Measurements from ENCODE around the gene SPTB.

Gene SPTB

DNA sequence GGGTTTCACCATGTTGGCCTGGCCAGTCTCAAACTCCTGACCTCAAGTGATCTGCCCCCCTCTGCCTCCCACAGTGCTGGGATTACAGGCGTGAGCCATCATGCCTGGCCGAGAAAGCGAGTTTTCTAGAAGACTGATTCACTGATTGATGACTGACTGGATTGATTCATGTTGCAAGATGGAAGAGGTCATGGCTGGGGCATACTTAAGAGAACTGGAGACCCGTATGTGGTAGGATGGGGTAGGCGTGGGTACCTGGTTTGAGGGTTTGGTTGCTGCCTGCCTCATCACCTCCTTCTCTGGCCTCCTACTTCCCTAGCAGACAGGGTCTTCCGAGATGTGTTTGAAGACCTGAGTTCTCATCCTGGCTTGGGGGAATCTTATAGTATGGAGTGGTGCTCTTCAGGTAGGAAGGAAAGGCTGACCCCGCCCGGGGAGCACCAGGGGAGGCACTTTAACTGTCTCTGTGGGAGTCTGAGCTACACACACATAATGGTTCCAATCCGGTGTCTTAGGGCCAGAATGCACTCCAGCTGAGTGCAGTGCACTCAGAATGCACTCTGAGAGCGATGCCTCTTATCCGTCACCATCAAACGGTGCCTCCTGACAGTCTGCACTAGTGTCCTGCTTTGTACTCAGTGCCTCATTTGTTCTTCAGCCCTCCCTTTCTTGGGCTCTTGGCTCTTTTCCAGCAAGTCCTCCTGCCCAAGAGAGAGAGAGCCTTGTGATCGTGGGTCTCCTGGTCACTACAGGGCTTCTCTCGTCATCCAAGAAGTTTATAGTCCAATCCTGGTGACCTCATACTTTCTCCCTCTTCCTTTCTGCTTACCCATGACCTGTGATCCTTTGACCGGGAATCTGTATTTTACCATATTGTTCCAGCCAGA, 155.8 kb downstream of the SPTB start:
- peak; percentile 45 for DNase-seq

DNA sequence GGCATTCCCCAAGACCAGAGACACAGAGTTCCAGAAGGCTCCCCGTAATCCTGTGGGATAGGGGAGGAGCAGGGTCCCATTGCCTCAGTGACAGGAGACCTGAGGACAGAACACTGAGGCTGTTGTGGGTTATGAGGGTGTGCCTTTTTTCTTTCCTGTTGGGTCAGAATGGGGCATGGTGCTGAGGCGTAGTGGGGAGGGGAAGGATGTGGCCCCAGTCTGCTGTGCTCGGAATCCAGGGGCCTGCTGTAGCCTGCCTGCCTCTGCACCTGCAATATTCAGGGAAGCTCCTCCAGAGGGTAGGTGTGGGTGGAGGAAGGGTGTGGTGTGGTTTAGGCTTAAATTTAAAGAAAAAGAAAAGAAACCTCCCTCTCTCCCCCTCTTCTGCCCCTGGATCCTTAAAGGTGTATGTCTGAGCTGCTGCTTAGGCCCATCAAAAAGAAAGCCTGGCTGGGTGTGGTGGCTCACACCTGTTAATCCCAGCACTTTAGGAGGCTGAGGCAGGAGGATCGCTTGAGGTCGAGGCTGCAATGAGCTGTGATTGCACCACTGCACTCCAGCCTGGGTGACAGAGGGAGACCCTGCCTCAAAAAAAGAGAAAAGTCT, 156.8 kb downstream of the SPTB start:
- peak; percentile 58 for DNase-seq

DNA sequence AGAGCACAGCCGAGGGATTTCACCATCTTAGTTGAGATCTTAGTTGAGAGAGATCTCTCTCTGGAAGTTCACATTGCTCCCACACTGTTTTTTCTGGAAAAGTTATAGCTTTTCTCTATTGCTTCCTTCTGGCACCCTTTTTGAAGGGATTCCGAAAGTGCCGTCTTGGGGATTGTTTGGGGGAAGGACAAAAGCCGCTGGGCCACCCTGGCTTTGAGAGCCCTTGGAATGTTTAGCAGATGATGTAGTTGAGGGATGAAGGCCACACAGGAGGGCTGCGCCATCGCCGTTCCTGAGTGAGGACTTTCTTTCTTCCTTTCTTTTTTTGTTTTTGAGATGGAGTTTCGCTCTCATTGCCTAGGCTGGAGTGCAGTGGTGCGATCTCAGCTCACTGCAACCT, 157.8 kb downstream of the SPTB start:
- no peak for DNase-seq

DNA sequence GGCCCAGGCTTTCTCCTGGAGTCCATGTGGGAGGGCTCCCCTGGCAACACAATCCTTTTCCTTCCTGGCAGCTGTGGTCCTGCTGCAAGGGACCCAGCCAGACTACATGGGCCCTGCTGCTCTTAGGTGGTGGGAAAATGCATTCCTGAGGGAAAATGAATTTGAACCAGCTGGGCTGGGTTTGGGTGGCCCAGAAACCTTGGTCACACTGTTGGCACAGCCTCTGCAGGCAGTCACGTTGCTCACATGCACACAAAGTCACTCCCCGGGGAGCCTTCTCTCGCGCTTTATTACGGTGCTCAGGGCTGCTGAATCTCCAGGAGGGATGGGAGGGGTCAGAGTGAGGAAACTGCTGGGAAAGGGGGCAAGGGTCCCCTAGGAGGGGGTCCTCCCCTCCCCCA, 158.3 kb downstream of the SPTB start:
- no peak for DNase-seq

DNA sequence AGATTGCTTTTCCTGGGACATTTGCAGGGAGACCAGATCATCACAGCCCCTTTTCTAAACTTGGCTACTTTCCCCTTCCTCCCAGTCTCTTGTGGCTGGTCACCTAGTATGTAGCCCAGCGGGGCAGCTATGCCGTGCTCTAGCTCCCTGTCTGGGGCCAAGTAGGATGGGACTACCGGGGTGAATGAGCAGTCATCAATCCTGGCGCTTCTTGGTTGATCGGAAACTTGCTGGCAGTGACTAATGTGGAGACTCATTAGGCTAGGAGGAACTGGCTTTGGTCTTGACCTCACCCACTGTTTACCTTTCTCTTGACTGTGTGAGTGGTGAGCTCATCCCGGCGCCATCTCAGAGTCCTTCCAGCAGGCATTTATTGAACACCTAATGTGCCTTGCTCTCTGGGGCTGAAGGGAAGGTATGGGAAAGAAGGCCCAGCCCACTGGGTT, 159.6 kb downstream of the SPTB start:
- DNase-seq, result no peak

DNA sequence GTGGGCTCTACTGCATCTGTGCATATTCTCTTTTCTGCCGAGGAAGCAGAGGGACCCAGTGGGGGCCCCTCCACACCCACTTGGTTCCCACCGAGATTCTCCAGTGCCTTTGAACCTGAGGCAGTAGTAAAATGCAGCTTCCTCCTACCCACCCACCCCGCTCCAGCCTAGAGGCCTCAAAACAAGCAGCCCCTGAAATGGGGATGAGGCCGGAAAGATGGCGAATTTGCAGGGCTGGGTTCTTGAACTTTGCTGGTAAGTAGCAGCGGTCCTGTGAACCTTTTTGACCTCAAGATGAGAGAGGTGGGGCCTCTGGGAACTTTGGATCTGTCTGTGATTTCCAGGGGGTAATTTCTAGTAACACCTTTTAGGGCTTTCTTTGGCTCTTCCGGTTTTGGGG, 160.1 kb downstream of the SPTB start:
- no peak for DNase-seq

DNA sequence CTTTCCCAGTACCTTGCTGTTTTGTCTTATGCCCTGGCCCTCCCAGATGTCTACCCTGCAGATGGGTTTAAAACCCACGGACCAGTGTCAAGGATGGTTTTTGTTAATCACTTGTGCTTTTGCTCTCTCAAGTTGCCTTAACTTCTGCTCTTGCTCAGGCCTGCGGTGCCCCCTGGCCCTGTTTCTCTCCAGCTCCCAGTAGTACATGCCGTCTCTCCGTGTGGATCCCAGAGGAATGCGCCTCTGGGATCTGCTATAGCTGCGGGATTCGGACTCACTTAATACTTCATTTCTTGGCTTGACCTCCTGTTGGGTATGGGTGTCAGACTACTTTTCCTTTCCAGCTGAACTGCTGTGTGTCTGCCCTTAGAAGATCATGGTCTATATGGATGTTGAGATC, 160.9 kb downstream of the SPTB start:
- DNase-seq, result no peak

DNA sequence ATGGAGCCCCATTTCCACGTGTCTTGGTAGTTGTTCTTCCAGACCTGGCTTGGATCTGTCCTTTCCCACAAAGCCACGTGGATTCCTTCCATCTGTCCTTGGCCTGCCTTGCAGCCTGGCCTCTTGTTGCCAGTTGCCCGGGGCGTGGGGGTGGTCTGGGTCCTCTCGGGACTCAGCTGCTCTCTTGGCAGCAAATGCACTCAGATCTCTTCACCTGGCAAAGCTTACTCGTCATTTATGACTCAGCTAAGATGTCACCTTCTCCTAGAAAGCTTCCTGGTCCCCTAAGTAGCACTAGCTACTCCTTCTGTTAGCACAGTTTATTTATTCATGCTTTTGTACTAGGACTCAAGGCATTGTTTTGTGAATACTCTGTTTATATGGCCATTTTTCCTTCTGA, 161.8 kb downstream of the SPTB start:
- no peak for DNase-seq

DNA sequence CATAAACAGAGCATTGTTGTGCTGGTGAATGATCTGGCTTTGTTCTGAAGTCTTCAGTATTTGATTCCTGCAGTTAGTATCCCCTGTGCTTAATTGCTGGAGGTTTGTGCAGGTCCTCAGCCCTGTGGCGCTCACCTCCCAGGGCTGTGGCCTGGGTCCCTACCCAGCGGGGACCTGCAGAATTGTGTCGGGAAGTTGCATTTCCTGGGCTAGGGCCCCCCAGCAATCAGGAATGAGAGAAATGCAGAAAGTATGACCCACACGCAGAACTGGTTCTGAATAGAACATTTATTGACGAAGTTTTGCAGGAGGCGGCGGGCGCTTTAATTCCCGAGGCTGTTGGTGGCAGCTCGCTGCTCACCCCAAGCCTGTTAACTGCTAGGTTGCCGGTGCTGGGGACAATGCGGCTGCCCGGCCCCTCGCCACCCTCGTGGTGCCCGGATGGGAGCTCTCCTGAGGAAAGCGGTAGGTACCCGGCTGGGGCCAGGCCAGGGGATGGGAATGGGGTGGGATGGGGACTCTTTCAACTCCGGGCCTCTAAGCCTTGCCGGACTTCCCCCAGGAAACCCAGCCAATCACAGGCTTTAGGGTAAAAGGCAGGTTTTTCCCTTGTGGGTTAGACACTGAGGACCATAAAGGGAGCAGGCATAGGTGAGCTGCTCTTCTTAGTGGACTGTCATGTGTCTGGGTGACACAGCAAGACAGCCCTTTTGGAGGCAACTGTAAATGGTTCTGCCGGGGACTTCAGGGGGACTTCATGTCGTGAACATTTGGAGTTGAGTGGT, 163.9 kb downstream of the SPTB start:
- no peak for DNase-seq

DNA sequence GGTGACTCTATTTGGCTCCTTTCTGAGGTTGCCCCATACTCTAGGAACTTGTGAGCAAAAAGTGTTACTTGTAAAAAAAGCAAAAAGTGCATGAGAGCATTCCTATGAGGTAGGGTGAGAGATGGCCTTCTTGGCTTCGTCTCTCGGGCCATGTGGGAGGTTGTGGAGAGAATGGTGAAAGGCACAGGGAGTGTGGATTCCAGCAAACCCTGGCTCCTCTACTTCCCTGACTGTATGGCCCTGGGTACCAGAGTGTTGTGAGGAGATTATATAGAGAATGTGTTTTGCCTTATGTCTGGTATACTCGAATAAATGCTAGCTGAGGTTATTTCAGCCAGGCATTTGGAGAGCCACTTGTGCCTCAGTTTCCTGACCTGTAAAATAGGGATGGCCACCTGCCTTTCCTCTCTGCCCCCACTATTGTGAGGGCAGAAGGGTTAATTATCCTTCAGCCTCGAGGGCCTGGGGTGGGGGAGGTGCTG, 164.5 kb downstream of the SPTB start:
- no peak for DNase-seq

DNA sequence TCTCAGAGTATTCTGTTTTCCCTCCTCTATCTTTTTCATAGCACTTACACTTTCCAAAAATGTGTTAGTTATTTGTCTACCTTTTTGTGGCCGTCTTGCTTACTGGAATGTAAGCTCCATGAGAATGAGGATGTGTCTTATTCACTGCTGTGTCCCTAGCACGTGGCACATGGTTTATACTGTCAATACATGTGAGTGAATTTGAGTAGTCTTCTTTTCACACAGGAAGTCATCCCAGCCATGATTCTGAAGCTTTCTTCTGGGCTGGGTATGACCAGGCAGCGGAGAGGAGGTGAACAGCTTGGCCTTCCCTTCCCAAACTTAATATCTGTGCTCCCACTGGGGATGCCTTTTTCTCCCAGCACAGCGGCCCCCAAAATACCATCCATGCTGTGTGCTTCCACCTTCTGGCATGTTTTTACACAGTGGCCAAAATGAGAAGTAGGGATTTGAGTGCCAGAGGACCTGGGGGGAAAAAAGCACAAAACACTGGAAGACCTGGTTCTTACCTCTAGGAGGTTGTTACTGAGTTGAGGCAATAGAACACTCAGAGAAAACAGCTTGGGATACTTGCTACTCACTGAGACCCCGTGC, 165.2 kb downstream of the SPTB start:
- DNase-seq, result no peak

DNA sequence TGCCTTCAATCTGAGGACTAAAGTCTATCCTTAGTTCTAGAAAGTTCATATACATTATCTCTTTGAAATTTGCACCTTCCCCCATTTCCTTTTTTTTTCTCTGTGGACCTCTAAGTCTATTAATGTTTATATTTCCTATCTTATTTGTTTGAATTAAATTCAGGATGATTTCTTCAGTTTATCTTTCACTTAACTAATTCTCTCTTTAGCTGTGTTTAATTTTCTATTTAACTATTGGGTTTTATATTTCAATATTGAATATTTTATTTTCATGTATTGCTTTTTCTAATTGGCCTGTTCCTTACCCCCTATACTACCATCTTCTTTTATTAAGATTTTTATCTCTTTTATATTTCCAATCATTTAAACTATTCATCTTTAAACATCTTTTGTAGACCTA, 166.0 kb downstream of the SPTB start:
- DNase-seq, result no peak

DNA sequence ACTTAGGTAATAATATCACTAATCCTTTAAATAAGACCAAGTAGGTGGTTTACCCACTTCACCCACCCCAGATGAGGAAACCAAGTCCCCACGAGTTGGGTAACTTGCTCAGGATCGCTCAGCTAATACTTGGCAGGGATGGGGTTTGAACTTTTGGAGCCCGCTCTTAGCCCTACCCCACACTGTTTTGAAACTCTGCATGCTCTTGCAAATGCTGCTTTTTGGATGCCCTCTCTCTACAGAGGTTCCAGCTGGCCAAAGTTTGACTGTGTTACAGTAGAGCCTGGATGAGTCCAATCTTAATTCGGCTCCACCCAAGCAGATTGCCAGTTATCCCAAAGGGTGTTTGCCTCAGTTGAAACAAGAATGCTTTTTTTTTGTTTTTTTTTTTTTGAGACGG, 168.7 kb downstream of the SPTB start:
- DNase-seq, result no peak

DNA sequence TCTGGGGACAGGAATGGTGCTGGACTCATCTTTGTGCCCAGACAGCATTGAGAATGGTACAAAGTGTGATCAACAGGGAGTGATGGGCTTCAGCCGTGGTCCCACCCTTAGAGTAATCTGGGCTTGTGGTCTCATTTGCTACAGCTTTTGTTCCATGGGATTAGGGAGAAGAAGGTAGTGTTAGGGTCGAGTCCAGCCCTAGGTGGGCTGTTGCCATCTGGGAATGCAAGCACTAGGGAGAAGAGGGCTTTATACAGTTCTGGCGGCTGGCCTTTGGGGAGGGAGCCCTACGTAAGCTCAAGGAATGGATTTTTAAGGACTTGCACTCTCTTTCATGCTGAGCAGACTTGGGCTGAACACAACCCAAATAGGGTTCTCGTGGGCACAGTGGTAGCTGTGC, 170.6 kb downstream of the SPTB start:
- DNase-seq, result no peak

DNA sequence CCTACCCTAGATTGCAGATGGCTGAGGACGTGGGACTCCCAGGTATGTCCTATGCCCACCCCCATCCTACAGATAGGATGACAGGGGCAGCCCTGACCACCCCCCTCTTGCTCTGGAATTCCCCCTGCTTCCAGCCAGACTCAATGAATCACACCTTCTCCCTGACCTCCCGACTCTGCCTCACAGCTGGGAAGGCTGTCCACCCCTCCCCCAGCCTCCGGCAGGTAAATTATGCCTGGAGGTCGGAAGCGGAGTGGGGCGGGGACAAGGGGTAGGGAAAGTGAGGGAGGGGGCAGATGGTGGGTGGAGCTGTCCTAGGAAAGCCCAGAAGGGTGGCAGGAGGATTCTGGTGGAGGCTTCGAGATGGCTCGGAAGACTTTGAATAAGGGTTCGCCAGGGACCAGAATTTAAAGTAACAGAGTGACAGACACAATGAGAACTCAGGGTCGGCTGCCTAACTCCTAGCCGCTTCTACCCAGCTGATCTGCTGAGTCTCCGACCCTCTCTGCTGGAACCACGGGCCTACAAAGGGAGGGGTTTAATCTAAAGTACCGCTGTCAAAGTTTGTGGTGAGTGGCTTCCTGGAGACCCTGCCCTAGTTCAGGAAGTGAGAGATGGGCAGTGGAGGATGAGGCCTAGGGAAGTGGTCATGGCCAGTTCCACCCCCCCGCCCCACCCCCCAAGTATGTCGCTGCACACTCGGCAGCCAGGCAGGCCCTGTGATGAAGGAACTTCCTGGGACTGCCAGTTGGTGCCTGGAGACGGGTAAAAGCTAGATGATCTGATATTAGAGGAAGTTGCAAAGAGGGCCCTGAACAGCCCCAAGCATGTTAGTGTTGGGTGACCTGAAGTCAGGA, 171.3 kb downstream of the SPTB start:
- peak; percentile 65 for DNase-seq

DNA sequence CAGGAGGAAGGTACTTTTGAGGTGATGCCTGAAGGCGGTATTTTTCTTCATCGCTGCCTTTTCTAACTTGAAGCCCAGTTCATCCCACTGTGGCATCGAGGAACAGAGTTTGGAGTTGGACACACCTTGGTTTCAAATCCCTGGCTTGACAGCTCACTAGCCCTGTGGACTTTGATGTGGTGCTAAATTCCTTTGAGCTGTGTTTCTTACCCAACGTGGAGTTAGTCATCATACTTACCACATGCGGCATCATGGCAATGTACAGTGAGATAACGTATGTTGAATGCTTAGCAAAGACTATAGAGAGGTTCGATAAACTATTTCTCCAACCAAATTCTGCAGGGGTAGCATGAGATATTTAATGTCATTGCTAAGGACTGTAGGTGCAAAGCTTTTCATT, 172.0 kb downstream of the SPTB start:
- peak; percentile 35 for DNase-seq

DNA sequence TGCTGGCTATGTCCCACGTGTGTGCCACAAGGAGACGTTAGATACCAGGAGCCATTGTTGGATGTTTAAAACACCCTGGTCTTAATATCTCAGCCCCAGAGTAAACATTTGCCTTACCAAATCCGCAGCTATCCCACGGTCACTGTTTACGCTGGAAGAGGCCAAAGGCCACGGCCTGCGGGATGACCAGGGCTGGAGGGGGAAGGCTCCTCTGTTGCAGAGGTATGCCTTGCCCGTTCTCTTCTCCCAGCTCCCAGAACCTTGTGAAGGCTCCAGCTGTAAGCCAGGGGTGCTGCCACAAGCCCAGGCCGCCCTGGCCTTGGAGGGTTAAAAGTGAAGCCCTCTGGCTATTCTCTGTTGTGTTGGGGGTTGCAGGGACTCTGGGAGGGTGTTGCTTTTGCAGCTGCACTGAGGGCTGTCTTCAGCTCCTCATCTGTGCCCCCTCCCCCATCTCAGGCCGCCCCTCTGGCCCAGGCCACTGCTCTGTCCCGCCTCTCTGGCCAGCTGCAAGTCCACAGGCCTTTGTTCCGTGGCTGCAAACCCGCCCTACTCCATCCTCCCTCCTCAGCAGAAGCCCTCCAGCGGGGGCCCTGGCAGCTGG, 173.0 kb downstream of the SPTB start:
- no peak for DNase-seq

DNA sequence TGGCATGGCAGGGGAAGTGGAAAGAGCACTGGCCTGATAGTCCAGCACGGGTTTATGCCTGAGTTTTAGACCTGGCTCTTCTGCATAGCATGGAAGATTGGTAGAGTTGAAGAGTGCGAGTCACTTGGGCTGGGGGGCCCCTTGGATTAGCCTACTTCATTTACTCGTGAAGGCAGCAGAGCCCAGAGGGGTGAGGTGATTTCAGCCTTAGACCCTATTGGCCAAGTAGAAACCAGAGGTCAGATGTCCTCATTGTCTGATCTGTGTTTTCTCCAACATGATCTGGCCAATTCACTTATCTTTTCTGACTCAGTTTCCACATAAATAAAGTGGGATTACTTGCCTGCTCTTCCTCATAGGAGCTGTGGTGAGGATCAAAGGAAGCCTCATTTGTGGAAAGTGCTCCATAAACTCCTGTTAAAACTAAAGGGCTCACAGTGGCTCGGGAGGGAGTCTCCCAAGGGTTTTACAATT, 173.6 kb downstream of the SPTB start:
- DNase-seq, result no peak

DNA sequence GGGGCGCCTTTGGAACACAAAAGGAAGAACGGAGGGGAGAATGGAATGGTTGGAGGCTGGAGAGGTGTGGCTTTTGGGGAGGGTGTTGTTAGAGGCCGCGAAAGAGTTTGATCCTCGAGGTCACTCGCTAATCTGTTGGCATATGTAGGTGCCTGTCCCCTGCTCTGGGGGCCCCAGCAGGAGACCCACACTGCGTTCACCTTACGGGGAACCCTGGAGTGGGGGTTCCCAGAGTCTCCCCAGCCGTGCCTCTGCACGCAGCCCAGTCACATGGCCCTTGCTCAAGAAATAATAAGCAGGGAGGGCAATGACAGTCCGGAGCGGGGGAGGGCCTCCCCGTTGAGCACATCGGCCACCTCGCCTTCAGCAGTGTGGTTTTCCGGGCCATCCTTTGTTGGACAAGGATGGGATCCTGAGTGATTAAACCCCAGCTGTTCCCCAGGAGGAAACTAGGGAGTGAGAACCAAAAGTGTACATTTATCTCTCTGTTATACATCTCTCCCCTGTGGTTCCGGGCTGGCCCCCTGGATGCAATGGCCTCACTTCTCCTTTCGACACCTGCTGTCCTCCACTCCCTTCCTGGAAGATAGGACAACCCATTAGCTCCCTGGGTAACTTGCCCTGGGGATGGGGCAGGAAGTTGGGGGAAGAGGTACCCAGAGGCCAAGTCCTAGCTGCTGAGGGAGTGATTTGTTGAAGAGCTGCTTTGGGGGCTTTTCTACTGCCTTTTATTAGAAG, 174.2 kb downstream of the SPTB start:
- DNase-seq, result peak; percentile 38

DNA sequence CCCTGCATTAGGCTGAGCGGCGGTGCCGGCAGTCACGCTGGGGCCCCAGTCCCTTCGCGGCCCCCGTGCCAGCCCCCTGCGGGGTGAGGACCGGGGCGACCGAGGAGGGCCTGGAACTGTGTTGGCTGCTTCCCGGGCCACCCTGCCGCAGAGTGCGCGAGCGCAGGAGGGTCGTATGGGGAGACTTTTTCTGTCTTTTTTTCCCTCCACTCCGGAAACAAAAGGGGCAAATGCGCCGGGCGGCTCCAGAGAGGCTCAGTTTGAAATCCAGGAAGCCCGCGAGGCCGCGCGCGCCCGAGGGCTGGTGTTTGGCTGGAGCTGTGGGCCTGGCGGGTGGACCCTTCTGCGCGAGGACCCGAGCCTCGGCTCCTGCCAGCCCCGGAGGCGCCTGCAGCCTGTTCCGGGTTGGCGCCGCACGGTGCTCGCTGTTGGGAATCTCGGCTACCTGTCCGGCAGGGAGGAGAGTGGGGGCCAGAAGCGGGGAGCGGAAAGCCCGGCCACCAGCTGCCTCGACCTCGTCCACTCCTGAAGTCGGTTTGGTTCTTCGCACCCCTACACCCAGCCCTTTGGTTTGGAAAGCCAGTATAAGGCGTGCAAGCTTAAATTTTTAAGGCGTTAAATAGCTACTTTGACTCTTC, 174.8 kb downstream of the SPTB start:
- no peak for DNase-seq
